ENCODE data around the gene HDAC4.

HDAC4 gene

DNA sequence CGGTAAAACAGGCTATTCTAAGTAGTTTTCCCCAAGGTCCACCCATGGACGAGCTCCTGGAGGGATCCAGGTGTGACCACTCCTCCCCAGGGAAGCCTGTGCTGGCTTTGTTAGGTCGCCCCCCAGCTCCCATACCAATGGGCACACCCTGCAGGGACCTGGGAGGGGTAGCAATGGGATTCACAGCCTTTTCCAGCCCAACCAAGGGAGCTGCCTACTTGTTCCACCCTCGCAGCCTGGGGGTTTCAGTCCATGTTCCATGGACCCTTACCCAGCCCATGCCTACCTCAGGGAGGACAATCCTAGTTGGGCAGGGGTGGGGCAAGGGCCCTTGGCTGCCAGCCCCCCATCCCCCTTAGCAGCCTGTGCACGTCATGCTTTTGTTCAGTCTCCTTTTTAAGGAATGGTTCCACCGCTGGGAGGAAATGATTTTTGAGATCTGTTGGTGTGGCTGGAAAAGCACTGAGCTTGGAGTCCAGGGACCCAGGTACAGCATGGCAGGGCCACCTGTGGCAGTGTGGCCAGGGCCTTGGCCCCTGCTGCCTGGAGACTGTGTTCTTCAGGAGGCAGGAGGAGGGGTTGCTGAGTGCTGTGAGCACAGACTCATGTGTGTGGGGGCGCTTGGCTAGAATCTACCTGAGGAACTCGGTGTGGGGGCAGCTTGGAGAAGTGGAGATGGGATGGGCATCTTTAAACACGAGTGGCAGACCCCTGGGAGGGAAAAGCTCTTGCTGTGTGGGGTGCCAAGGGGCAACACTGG is 386.2 kb downstream of the HDAC4 start:
- no peak for FAIRE-seq

DNA sequence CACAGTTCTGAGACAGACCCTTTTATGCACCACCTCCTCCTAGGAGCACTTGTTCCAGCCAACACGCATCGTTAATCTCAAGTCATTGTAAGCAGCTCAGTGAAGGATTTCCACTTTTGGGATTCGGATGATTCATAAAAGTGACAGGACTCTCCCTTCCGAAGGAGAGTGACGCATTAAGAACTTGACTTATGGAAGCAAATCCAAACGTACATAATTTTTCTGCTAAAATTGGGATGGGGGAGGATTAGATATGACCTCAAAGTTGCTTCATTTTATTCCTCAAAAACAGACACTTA is 387.2 kb downstream of the HDAC4 start:
- FAIRE-seq: no peak

DNA sequence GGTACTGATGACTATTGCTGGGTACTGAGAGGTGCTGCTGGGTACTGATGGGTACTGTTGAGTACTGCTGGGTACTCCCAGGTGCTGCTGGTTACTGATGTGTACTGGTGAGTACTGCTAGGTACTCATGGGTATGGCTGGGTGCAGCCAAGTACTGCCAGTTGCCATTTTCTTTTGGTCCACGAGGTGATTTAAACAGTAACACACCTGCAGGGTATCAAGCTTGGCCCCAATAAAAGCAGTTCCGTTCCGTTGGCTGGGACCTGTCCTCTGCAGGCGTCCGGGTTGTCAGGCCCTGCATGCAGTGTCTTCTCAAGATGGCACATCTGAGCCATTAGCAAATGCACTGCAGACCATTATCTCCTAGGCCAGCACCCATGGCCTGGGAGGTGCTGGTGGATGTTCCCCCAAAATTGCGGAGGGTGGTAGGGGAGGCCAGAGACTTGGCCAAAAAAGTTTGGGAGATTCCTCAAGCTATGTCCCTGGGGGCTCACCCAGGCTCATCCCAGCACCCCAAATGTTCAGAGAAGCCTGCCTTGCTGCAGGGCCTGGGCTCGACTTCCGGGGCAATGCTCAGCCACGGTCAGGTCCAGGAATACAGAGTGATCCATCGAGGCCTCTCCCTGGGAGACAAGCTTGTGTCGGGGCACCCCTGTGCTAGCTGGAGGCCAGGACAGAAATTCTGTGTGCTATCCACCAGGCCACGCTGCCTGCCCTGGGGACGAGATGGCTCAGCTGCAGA is 387.7 kb downstream of the HDAC4 start:
- FAIRE-seq: no peak

DNA sequence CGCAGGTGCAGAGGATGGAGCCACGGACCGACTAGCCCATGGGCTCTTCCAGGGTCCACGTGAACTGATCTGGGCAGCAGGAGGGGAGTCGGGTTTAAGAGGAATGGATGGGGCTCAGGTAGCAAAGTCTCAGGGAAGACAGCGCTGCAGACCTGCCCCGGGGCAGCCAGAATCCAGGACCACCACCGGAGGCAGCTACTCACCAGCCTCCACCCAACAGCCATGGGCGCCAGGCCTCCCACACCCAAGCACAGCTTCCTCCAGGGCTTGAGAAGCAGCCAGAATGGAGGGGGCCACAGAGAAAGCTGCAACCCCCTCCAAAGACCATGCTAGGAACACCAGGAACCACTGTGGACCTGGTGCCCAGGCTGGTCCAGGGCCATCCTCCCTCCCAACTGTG is 388.6 kb downstream of the HDAC4 start:
- no peak for FAIRE-seq

DNA sequence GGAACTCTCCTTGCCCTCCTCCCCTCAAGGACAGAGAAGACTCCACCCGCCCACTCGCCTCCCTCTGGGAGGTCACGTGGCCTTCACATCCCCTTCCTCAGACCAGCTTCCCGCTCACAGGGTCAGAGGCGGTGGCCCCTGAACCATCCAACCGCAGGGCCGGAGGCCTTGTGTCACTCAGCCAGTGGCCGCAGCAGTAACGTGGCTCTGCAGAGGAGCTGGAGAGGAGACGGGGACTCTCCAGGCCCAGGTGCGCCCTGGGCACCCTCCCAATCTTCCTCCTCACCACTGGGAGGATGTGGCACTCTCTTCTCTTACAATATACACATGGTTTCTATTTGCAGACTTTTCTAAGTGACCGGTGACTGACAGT is 391.2 kb downstream of the HDAC4 start:
- FAIRE-seq: no peak

DNA sequence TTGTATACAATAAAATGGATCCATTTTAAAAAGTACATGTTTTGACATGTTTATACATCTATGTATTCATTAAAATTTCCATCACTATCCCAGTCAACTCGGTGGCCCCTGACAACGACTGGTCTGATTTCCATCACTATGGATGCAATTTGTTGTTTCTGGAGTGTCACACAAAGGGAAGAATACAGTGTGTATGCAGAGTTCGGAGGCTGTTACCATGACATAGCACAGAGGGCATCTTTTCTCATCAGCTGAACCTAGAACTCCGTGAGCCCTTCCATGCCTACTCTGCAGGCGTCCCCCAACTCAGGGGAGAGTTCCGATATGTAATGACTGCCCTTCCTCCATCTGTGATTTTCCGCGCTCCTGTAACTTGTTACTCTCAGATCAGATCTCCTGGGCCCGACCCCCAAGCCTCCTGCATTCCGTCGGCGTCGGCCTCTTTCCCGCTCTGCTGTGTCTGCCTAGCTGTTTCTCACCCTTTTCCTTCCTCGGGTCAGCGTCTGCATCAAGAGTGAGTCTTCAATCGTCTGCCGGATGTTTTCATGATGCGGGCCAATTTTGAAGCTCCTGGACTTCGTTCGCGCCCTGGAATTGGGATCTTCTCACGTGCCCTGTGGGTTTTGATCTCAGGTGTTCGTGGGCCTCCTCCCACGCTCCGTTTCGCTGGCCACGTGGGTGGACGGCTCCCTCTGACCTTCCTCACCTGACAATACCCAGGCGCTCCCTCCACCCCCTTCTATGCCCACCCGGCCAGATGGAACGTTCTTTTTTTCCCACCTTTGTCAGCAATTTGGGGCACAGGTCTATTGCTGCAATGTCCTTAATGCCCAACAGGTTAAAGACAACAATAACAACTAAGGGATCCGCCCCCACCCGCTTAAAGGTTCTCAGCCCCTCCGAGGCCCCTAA is 391.9 kb downstream of the HDAC4 start:
- no peak for FAIRE-seq

DNA sequence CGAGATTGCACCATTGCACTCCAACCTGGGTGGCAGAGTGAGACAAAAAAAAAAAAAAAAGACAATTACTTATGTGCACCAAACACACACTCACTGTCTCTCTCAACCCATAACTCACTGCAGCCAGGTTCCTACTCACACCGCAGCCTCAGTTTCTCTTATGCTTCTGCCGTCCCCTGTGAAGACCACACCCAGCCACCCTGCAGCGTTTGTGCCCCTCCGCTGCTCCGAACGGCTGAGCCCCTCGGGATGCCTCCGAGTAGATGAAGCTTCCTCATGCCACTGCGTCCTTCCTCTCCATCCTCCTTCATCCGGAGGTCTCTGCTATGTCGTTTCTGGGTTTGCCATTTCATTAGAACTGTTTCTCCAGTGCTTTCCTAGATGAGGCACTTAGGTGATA is 392.8 kb downstream of the HDAC4 start:
- FAIRE-seq: no peak

DNA sequence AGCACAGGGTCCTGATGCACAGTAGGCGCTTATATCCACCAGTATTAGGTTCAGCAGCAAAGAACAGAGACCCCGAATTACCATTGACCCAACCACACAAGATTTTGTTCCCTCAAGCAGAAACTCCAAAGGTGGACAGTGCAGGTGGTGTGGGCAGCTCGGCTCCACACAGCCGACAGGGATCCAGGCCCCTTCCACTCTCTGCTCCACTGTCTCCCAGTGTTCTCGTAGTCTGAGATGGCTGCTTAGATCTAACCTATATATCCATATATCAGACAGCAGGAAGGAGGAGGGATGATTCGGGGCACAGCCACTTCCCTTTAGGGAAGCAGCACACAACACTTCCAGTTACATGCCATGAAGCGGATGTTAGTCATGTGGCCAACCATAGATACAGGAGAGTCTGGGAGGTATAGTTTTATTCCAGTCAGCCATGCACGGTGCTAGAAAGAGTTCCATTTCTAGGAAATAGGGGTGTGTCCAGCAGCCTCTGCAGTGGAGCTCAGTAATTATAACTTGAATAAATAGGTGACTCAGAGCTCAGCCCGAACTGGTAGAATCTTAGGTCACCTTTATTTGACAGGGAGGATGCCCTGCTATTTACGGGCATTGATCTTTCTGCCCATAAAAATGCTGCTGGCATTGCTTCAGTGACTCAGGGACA is 394.1 kb downstream of the HDAC4 start:
- no peak for FAIRE-seq

DNA sequence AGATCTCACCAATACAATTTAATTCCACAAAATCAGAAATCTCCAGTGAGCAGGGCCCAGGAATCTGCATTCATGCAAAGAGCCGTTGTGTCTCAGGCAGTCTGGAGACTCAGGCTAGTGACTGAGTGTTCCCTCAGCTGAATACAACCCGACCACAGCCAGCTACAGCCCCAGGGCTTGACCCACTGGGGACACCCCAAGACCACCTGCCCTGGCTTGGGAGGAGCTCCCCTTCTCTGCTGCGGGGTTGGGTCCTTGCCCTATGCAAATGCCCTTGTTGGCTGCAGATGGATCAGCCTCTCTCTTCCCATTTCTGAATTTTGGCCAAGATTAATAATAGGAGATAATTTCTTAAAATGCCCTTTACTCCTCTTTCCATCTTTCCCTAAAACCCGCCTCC is 395.2 kb downstream of the HDAC4 start:
- no peak for FAIRE-seq

DNA sequence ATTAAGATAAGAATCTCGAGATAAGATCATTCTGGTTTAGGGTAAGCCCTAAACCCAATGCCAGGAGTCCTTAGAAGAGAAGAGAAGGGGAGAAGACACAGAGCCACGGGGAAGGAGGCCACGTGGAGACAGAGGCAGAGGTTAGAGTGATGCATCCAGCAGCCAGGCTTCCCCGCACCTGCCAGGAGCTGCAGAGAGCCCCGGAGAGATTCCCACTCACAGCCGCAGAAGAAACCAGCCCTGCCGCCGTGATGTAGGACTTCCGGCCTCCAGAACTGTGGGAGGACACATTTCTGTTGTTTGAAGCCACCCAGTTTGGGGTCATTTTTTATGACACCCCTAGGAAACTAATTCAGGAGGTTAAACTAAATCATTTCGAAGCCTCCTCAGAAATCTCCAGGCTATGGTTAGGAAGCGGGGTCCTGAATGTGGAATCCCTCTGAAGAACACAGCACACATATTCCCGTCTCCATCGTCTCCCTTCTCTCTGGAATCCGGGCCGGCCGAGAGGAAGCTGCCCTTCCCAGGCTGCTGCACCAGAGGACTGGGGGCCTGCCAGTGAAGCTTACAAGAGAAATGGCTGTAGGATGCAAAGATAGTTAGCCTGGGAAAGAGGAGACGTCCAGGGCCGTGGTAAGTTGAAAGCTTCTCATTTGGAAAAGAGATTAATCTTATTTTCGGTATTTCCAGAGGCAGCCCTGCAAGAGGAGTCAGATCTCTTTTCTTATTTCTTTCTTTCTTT is 396.4 kb downstream of the HDAC4 start:
- FAIRE-seq: no peak

DNA sequence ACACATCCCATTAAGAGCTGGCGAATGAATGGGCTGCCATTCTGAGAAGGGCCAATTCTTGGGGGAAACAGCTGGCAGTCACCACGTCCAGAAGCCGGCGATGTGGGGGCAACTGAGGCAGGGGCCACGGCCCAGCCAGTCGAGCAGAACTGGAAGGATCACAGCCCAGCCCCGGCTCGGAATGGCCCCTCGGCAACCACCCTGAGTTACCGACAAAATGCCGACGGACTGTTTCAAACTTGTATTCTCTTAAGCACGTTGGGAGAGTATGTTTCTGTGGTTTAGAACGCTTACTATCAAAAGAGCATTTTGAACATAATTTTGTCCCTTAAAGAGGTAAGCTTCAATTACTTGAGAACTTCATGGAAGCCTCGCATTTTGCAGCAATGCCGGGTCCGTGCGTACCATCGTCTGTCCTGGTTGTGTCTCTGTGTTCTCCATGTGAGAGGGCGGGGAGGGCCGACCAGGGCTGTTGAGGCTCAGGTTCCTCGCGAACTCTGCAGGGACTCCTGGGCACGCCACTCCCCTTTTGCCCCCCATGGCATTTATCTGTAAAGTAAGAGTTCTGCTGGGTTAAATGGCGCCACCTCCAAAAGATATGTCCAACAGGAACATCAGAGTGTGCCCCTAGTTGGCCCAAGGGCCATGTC is 397.1 kb downstream of the HDAC4 start:
- FAIRE-seq: no peak

DNA sequence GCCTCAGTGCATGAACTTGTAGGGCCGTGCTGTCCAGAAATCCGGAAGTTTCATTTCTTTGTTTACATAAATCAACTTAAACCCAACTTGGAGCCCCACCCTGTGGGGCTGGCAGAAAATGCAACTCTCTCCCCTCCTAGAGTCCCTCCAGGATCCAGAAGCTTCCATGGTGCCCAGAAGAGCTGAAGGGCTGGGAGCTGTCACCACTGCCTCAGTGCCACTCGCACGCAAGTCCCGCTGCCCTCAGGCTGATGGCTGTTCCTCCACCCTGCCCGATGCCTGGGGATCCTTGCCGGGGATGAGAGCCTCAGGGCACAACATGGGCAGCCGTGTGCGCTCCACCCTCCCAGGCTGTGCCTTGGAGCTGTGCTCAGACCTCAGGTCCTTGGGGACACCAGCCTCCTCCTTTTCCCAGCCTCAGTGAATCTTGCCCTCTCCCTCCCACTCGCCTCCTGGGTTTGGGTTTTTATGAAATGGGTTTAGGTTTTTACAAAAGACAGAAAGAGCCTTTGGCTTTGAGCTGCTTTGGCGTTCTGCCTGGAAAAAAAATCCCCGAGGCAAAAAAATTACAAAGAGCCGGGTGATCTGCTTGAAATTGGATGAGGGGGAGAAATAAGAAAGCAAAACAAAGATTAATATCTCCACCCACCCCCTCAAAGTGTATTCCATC is 397.7 kb downstream of the HDAC4 start:
- FAIRE-seq: no peak

DNA sequence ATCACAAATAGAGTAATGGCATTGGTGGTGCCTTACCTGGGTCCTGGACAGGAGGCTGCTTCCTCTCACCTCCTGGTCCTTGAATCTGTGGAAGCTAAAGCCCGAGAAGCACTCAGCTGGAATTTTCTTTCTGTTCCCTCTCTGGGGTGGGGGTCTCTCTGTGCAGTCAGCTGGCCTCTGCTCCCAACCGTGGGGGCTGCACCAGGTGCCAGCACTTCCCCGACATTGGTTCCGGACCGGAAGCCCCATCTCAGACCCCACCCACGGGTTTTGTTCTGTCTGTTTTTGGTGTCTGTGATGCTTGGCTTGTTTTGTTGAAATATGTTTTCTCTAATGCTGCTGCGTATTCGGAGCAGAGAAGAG is 398.2 kb downstream of the HDAC4 start:
- FAIRE-seq: no peak

DNA sequence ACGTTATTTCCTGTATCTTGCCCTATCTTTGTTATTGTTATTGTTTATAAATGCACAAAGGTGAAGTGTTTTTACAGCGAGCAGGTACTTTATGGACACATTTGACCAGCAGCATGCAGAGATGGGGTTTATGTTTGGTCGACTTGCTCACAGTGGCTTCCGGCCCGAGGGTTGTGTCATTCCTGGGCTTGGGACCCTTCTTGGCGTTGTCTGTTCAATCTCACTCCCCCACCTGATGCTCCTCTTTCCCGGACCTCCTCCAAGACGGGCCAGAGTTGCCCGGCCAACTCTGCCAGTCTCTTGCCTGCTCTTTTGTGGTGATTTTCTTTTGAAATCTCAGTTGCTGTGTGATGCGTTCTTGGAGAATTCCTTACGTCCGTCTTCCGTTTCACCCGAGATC is 399.0 kb downstream of the HDAC4 start:
- FAIRE-seq: no peak

DNA sequence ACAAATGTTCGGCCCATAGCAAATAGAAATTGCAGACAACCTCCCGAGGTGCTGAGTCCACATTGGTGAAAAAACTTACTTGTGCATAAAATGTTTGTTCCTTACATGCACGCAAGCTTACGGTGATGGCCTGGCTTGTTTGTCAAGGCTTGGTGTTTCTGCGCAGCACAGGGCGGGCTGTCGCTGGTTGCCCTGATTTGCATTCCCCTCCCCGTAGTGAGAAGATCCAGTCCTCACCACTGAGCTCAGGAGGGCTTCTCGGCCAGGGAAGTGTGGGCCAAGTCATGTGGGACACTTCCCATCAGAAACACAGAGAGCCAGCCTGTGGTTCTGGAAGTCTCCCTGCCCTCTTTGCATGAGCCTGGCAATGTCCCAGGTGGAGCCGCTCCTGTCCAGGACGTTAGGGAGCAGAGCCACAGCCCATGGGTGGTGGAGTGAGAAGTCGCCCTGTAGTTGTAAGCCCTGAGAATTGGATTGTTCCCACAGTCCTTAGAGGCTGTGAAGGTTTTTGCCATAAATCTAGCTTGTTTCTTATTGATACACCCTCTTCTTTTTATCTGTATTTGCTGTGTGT is 400.2 kb downstream of the HDAC4 start:
- FAIRE-seq: no peak

DNA sequence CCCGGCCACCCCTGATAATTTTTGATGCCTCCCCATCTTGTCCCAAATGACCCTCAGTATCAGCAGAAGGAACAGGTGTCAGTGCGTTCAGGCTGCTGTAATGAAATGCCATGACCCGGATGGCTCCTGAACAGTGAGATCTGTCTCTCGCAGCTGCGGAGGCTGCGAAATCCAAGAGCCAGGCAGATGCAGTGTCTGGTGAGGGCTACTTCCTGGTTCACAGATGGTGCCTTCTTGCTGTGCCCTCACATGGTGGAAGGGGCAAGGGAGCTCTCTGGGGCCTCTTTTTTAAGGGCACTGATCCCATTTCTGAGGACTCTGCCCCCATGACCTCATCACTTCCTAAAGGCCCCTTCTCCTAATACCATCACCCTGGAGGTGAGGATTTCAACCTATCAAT is 400.7 kb downstream of the HDAC4 start:
- no peak for FAIRE-seq

DNA sequence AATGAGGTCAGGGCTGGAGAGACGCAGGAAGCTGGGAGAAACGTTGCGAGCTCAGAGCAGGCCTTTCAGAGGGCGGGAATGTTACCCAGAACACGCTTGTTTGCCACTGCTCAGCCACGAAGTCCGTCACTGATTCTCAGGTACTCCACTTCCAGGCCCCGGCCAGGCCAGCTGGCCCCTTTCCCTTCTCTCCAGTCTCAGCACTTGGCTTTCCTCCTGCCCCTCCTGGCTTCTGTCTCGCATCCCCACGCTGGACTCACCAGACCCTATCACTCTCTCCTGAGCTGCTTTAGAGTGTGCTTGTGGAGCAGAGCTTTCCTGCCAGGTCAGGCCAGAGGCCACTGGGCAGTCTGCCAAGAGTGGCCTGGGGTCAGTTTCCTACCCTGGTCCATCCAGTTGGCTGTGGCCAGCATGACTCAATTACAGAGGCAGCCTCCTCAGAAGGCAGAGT is 401.5 kb downstream of the HDAC4 start:
- FAIRE-seq: no peak

DNA sequence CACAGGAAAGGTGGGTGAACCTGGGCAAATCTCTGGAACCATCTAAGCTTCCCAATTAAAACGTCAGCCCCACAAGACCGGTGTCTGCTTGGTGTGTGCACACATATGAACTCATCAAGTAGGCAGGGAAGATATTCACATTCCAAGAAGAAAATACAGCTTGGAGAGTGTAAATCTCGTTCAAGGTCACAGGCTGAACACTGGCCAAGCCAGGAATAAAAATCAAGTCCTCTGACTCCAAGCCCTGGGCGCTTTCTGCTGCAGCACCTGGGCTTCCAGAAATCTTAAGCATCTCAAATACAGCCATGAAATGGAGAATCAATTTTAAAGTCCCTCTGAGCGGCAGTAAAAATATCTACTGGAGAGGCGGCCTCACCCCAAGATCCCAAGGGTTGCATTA is 402.0 kb downstream of the HDAC4 start:
- FAIRE-seq: no peak
